Anterior cingulate cortex (tissue), 58 donors: Measurements from ENCODE around the gene ZNF296.

Experiments used
- DNase-seq, 58 donors: peaks; one replicate each; lab custom pipeline; 2025; lab: John Stamatoyannopoulos, UW

The ZNF296 gene

DNA sequence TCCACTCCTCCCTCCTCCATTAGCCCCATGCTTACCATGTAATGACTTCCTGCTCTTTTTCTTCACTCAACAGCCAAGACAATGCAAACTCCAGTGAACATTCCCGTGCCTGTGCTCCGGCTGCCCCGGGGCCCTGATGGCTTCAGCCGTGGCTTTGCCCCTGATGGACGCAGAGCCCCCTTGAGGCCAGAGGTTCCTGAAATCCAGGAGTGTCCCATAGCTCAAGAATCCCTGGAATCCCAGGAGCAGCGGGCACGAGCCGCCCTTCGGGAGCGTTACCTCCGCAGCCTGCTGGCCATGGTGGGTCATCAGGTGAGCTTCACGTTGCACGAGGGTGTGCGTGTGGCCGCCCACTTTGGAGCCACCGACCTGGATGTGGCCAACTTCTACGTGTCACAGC is 13.8 kb upstream of the ZNF296 start:
- no peak for DNase-seq

DNA sequence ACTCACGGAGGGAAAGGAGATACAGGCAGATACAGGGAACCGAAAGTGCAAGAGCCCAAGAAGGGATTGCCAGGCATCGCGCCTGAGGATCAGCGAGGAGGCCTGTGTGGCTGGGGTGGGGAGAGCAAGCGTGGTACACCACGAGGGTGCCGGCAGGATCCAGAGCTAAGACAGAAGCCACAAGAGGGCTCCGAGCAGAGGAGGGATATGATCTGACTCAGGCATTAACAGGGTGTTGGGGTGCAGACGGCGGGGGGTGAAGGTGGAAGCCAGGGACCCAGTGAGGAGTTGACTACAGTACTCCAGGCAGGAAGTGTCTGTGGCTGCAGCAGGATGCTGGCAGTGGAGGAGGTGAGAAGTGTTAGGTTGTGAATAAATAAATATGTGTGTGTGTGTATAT is 11.3 kb upstream of the ZNF296 start:
- DNase-seq = peak in 1 of 58 donors; percentile 5

DNA sequence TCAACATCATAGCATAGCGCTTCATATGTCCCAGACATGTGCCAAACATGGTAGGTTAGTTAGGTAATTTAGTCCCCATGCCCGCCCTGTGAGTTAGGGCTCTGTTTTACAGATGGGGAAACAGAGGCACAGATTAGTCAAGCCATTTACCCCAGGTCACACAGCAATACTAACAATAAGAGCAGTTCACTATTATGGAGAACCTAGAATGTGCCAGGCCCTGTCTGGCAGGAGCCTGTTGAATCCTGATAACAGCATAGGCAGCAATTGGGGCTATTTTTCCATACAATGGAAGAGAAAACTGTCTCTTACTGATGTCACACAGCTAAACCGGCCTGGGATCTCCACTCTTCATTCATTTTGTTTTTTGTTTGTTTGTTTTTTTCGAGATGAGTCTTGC is 10.2 kb upstream of the ZNF296 start:
- no peak for DNase-seq

DNA sequence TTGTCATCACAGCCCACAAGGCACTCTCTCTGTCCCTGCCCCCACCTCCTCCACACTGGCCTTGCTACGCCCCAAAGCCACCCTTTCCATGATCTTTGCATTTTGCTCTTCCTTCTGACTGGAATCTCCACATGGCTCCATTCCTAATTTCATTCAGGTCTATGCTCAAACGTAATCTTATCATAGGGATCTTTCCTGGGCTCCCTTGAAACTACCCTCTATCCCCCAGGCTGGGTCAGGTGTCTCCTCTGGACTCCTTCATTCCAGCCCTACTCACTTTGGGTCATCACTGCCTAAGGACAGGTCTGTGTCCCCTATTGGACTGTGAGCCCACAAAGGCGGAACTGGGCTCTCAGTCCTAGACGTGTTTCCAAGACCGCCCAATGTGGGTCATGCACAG is 5.9 kb upstream of the ZNF296 start:
- no peak for DNase-seq

DNA sequence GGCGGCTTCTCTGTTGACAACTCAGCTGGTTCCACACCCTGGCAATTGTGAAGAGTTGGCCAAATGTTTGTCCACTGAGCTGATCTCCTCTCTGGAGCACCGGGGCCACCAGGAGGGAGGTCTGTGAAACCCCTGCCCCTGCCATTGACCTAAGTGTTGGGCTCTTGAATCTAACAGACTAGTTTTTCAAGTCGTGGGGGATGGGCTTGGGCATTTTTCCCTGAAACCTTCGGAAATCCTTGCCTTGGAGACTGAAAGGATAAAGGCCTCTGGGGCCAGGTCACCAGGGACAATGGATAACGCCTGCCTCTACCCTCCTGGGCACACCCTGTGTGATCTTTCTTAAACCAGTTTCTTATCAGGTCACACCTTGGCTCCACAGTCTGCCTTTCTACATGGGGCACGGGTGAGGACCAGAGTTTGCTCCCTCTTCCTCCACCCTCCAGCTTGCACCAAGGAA is 3.7 kb upstream of the ZNF296 start:
- DNase-seq = no peak

DNA sequence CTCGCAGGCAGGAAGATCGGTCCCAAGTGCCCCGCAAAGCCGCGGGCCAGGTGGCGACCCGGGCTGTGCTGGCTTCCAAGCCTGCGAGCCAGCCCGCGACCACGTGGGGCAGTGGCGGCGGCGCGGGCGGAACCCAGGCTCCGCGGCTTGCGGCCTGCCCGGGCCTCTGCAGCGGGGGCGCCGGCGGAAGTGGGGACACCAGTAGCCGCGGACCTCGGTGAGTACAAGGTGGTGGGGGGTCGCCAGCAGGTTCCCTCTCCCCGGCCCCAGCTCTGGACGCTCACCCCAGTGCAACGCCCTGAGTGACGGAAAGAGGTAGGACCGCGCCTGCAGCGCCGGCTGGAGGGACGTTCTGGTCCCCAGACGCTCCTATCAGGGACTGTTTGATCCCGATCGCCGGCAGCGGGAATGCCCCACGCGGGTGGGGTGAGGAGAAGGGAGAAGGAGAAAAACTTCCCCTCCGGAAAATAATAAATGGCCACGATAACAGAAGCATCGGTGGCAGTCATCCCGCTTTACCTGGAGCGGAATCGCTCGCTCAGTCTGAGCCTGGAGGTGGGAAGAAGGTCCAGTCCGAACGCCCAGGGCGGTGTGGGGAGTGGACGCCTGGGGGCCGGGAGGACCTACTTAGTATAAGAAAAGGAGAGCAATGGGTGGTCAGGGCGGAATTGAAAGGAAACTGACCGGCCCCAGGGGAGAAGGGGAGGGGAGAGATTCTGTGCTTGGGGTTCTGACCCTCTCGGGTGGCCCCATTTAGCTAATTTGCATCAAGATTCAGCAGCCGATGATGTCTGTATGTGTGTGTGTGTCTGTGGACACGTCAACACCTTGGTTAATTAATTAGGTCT is 3.0 kb upstream of the ZNF296 start, which contains the start of gene GEMIN7:
TSS of gene GEMIN7 (plus strand) at position 198 of the 848 bp plus-strand sequence. CDS start 10,855 bp downstream, outside the sequence.
- DNase-seq = peak in 56 of 58 donors; percentile 11 to 85 (median 60)

DNA sequence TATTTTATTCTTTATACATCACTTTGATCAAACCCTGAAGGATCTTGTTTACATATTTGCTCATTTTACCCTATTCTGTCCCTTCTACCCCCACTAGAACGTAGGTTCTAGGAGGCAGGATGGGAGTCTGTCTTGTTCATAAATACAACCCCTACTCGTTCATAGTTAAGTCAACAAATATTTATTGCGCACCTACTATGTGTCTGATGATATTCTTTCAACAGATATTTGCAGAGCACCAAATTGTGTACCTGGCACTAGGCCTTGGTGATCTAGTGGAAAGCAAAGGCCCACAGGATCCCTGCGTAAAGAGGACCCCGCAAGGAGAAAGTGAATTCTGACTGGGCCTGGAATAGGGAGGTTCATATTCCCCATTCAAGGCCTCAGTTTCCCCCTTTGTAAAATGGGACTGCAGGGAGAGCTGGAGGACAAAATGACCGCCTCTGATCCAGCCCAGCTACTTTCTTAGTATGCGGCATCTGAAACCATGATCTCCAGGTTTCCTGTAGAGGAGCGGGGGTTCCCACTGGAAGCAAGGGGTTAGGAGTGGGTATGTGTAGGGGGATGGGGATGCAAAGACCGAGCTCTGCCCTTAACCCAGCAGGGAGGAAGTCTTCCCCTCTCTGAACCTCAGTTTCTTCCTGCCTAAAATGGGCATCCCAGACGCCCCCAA is 2.2 kb upstream of the ZNF296 start:
- DNase-seq = no peak

DNA sequence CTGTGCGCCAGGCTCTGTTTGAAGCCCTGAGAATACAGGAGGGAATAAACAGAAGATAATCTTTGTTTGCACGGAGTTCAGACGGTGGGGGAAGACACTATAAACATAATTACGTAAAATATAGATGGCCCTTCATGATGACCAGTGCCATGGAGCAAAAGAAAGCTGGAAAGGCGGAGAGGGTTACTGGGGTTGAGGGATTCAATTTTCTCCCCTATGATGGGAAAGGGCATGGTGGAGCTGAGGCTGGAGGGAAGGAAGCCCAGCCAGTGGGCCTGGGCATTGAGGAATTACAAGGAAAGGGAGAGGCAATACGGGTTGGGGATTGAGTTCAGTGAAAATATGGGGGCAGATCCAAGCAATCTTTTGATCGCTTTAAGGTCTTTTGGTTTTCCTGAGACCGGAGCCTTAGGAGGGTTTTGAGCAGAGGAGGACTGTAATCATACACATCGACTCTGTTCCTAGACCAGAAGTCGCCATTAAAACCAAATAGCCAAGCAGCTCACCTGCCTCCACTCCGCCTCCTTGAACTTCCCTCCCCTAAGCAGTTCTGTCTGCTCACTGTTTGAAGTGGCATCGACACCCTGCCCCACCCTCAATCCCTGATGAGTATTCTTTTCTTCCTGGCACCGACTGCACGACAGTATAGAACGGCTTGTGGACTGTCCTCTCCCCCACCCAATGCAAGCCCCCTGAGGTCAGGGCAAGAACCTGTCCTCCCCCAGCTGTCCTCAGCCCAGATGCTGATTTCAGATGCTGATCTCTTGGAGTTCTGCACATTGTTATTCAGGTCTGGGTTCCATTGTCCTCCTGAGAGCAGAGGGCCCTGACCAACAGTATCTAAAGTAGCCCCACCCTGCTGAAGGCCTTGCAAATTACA is 813 bp upstream of the ZNF296 start:
- no peak for DNase-seq

DNA sequence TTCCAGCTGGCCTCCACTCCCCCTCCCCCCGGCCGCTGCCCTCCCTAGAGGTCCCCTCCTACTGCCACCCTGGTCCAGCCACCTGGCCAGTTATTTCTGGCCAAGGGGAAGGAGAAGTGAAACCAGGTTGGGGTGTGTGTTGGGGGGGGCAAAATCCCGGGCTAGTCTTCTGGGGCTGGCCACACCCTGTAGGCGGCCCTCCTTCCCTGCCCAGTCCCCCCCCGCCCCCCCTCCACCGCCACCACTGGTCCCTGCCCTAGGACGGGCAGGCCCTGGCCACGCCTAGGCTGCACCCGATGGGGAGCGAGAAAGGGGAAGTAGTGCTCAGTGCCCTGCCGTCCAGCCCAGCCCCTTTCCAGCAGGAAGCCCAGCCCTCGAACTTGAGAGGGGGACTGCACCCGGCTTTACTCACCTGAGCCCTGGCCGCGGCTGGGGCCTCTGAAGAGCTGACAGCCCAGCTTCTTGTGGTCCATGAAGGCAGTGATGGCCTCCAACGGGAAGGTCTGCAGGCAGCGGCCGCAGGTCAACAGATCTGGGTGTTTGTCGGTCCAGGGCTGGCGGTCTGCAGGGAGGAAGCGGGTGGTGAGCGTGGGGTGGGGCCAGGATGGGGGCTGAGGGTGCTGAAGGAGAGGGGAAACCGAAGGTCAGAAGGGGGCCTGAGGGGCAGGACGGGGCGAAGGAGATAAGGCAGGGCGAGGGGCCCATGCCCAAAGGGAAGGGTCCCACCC is 813 bp downstream of the ZNF296 start:
- DNase-seq = peak in 32 of 58 donors; percentile 4 to 54 (median 27)

DNA sequence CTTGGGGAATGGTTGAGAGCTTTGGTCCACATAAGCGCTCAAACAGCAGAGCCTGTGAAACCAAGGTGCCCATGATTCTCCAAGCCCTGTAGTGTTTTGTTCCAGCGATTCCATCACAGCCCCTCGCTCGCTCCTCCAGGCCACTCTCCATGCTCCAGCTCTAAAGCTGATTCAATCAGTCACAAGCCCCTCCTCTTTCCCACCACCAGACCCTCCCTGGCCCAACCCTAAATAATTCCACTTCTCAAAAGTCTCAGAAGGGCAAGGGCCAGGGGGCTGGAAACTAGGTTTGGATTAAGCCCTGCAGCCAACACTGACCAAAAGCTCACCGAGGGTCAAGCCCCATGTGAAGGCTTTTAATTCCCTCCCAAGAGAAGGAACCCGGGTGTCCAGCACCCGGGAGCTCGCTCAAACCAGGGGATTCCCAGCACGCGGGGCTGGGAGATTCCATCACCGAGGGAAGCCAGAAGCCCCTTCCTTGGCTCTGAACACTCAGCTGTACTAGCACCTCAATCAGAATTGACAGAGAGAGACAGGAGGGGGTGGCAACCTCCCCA is 1.5 kb downstream of the ZNF296 start:
- DNase-seq = no peak

DNA sequence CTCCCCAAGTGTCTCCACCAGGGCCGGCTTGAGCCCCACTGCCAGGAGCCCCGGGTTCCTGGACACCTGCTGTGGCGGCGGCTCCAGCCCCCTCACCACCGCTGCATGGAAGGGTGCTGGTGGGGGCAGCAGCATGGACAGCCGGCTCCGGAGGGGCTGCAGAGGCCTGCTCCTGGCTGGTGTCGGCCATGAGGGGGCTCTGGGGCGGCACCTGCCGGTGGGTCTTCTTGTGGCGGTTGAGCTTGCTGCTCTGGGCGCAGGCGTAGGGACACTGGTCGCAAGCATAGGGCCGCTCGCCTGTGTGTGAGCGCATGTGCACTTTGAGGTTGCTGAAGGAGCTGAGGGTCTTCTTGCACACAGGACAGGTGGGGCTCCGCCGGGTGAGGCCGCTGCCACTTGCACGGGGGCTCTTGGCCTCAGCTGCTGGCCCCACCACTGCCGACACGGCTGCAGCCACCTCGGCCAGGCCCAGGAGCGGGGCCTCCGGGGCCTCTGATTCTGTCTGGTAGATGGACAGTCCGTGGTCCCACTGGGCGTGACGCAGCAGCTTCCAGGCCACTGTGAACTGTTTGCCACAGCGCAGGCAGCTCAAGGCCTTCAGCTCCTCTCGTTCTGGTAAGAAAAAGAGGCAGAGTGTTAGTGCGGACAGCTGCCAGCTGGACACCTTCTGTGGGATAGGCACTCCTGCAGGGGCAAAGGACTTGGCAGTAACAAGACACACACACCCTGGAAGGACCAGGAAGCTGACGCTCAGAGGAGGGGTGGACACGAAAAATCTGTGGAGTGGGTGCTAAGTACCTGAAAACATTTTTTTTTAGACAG is 4.1 kb downstream of the ZNF296 start:
- peak in 1 of 58 donors; percentile 7 for DNase-seq

DNA sequence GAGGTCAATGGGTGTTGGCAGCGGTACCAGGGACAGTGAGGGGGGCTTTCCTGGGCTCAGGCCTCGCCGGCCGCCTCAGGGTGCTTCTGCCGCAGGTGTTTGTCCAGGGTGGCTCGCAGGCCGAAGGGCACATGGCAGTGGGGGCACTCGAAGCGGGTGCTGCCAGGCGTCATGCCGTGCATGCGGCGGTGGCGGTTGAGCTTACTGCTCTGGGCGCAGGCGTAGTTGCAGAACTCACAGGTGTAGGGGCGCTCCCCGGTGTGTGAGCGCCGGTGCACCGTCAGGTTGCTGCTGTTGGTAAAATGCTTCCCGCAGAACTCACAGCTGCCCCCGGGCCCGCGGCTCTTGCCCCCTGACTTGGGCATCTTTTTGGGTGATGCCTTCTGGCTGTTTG is 4.7 kb downstream of the ZNF296 start:
- DNase-seq = no peak

DNA sequence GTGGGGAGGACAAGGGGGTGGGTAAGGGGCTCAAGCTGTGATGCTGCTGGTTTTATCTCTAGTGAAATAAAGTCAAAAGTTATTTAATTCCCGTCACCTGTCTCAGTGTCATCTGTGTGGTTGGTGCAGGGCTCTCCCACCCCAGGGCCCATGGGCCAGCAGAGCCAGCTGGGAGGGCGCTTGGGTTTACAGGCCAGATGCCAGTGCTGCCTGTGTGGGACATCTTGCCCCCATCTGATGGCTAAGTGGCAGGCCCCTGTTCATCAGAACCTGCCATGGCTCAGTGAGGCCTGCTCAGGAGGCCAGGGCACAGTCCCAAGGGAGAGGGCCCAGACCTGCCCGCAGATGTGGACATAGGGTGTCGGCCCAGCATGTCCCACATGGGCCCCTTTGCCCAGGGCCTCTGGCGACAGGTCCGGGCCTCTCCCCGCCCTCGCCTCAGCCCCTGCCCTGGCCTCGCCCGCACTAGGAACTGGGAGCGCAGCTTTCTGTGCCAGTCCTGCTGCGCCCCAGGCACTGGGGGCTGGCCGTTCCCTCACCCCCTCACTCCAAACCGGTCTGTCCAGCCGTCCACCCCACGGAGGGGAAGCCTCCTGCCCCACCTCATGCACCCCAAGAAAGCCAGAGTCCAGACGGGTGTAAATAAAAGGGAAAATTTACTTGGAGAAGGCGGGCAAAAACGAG is 5.3 kb downstream of the ZNF296 start:
- no peak for DNase-seq

DNA sequence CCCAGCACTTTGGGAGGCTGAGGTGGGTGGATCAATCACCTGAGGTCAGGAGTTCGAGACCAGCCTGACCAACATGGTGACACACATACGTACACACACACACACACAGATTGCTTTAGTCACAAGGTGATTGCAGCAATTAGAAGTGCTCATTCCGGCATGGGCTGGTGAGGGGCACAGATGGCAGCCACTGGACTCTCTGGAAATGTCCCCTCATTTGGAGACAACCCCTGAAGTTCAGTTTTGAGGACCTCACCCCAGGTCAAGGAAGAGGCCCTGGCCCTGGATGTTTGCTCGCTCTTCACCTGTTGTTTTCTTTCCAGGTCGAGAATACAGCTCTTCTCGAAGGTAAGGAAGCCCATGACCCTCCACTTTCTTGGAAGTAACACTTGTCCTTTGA is 6.1 kb downstream of the ZNF296 start:
- no peak for DNase-seq

DNA sequence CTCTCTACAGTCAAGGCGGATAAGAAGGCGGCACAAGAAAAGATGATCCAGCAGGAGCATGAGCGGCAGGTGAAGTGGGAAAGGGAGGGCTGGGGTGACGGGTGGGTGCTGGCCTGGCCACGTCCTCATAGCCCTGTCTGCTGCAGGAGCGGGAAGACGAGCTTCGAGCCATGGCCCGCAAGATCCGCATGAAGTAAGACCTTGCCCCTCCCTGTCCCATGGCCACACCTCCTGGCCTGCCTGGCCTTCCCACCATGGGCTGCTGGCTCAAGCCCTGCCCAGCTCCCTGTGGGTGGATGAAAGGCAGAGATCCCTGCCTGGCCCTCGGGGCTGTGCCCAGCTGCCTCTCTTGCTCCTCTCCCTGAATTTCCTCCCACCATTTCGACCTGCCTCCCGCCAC is 7.2 kb downstream of the ZNF296 start:
- no peak for DNase-seq

DNA sequence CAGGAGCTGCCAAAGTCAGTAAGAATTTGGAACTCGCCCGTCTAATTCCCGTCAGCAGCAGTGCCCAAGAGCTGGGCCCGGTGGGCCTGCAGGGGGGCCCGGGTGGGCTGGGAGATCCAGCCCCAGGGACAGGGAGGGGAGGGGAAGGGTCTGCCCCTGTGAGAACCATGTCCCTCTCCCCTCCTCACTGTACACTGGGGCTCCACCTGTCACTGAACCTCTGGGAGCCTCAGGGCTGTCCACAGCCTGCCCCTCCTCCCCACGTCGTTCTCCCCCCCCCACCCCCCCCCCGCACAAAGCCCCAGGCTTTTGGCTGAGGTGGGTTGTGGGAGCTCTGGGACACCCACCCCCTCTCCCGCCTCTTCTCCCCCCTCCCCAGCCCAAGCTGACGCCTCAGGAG is 8.2 kb downstream of the ZNF296 start:
- no peak for DNase-seq

DNA sequence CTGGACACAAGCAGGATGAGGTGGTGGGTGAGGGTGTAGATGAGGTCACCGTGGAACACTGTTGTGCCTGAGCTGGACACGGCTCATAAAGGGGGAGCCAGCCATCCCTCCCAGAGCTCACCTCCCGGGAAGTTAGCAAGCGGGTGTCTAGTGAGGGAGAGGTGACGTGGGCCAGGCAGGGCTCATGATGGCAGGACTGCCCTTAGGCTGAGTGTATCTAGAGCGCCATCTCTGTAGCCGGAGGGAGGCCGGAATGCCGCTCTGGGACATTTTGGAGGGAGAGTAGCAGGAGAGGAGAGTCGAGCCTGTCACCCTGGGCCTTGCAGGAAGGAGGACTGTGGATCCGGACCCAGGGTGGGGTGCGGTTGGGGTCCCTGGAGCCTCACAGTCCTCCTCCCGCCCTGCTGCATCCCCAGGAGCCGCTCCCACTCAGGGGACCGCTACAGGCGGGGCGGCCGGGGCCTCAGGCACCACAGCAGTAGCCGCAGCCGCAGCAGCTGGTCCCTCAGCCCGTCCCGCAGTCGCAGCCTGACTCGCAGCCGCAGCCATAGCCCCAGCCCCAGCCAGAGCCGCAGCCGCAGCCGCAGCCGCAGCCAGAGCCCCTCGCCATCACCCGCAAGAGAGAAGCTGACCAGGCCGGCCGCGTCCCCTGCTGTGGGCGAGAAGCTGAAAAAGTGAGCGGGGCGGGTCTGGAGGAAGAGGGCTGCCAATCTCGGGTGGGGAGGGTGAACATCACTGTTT is 9.2 kb downstream of the ZNF296 start:
- DNase-seq = no peak
